Panc1 (cell line): ENCODE data around the gene INS. TPM values are rescaled to one million over a fixed set of nuclear protein-coding genes. Genes with fewer than 3 reads are reported as not detected.

Source experiments
- ATAC-seq: fragments of 200-7000 bp; cut with Tn5 transposase; 2 replicates; pipeline ENCODE4 v1.9.1; 2020; ENCODE audit warnings: mild to moderate bottlenecking, moderate library complexity
- Bru-seq: library from RNA; stranded (reverse); fragments of 400-500 nt; gene quantifications from one replicate; lab custom pipeline; 2021; lab: Mats Ljungman, UMichigan
- BruChase-seq, 2 experiments: library from RNA; stranded (reverse); fragments of 400-500 nt; gene quantifications; one replicate each; lab custom pipeline; 2021; lab: Mats Ljungman, UMichigan
- BruUV-seq: library from RNA; stranded (reverse); fragments of 400-500 nt; replicated peaks from 2 replicates; lab custom pipeline; 2021; lab: Mats Ljungman, UMichigan
- CTCF ChIA-PET: fragments of 300-600 bp; sonication (Branson Sonifier 250); formaldehyde crosslinking; loops from one replicate; lab custom pipeline; 2022; ENCODE audit warnings: antibody characterized with exemption; lab: Charles Lee
- POLR2A ChIA-PET: fragments of 300-600 bp; sonication (Branson Sonifier 250); formaldehyde crosslinking; loops from one replicate; lab custom pipeline; 2022; ENCODE audit warnings: antibody characterized with exemption; lab: Charles Lee
- DNase-seq: peaks from one replicate; pipeline ENCODE4 v3.0.0-alpha.2; 2010; ENCODE audit warnings: low read depth, low spot score
- H3K27ac ChIP-seq: 2 replicates; pipeline ENCODE4 v1.5.1; 2011; ENCODE audit warnings: mild to moderate bottlenecking, low read length, inconsistent platforms
- H3K27me3 ChIP-seq: fragments of 200-500 bp; sonication (Bioruptor generic); 2 replicates; pipeline ENCODE4 v1.6.0; 2014; ENCODE audit warnings: low read length, inconsistent platforms; ENCODE audit not compliant: control insufficient read depth, insufficient read depth
- H3K36me3 ChIP-seq: fragments of 200-500 bp; sonication (Bioruptor generic); 2 replicates; pipeline ENCODE4 v1.5.1; 2014; ENCODE audit warnings: inconsistent platforms, mild to moderate bottlenecking, low read length, moderate library complexity; ENCODE audit not compliant: control insufficient read depth, insufficient read depth
- H3K4me1 ChIP-seq: 2 replicates; pipeline ENCODE4 v1.5.1; 2011; ENCODE audit warnings: inconsistent platforms, mild to moderate bottlenecking, low read length, moderate library complexity; ENCODE audit not compliant: control insufficient read depth, insufficient read depth
- H3K4me3 ChIP-seq, 2 experiments: 2 replicates each; pipeline ENCODE4 v1.5.1; 2011 to 2012; ENCODE audit warnings: low read depth in 2 of 2, low read length in 2 of 2, mild to moderate bottlenecking in 2 of 2, inconsistent platforms in 1 of 2, moderate library complexity in 1 of 2
- H3K9me3 ChIP-seq: fragments of 200-500 bp; sonication (Bioruptor generic); 2 replicates; pipeline ENCODE4 v1.5.1; 2014; ENCODE audit warnings: low read depth, mild to moderate bottlenecking, inconsistent platforms, low read length, moderate library complexity; ENCODE audit not compliant: control insufficient read depth, insufficient read depth
- CTCF ChIP-seq: fragments of 450-650 bp; IDR thresholded peaks from 2 replicates; pipeline ENCODE4 v1.5.1; 2017; ENCODE audit warnings: mild to moderate bottlenecking
- POLR2AphosphoS5 ChIP-seq: IDR thresholded peaks from 2 replicates; pipeline ENCODE4 v1.6.1; 2012; ENCODE audit warnings: mild to moderate bottlenecking, low read depth, low read length, moderate library complexity
- SIN3A ChIP-seq: IDR thresholded peaks from 2 replicates; pipeline ENCODE4 v1.6.1; 2012; ENCODE audit warnings: low read depth, mild to moderate bottlenecking, low read length, moderate library complexity, borderline replicate concordance; ENCODE audit not compliant: insufficient read depth
- TCF7L2 ChIP-seq: IDR thresholded peaks from 2 replicates; pipeline ENCODE4 v1.6.1; 2011; ENCODE audit warnings: mild to moderate bottlenecking, low read depth, low read length, inconsistent platforms
- in situ Hi-C: cut with HindIII; loops from 2 replicates; pipeline ENCODE4 v1.10.0; 2016; ENCODE audit warnings: low sequenced_read_pairs, low pct_unique_long_range_greater_than_20kb
- intact Hi-C: fragments of 100-400 bp; cut with micrococcal nuclease; formaldehyde crosslinking; loops from one replicate; pipeline ENCODE4 v1.10.0; 2022; ENCODE audit not compliant: unreplicated experiment
- long read RNA-seq: library from polyadenylated mRNA; unstranded; transcript quantifications from one replicate; pipeline ENCODE4 v2.0.0, GENCODE V29; 2021; ENCODE audit not compliant: unreplicated experiment
- polyA plus RNA-seq: library from polyadenylated mRNA; unstranded; fragments of >200 nt; gene quantifications from one replicate; pipeline ENCODE4 v1.2.1, GENCODE V29; 2012; ENCODE audit warnings: missing spikeins; ENCODE audit not compliant: insufficient read length
- total RNA-seq: library from RNA; stranded (reverse); gene quantifications from one replicate; pipeline ENCODE4 v1.2.1, GENCODE V29; 2021; ENCODE audit not compliant: unreplicated experiment
- TF ChIP-seq, protein P1 (sequence below), 2 experiments: IDR thresholded peaks; 2 replicates each; pipeline ENCODE4 v1.6.1; 2011 to 2012; ENCODE audit warnings: low read depth in 2 of 2, control low read depth in 1 of 2, low read length in 1 of 2, mild to moderate bottlenecking in 1 of 2, moderate library complexity in 1 of 2; ENCODE audit not compliant: insufficient read depth in 1 of 2

INS gene
- total RNA-seq (not detected), Bru-seq, nascent RNA (not detected), BruChase-seq, experiment 1, labeled RNA remaining after a 2-hour chase (not detected), BruChase-seq, experiment 2, labeled RNA remaining after a 6-hour chase (not detected)
- not detected for polyA plus RNA-seq
- long read RNA-seq: 0 reads

- TF ChIP-seq, protein P1, sequence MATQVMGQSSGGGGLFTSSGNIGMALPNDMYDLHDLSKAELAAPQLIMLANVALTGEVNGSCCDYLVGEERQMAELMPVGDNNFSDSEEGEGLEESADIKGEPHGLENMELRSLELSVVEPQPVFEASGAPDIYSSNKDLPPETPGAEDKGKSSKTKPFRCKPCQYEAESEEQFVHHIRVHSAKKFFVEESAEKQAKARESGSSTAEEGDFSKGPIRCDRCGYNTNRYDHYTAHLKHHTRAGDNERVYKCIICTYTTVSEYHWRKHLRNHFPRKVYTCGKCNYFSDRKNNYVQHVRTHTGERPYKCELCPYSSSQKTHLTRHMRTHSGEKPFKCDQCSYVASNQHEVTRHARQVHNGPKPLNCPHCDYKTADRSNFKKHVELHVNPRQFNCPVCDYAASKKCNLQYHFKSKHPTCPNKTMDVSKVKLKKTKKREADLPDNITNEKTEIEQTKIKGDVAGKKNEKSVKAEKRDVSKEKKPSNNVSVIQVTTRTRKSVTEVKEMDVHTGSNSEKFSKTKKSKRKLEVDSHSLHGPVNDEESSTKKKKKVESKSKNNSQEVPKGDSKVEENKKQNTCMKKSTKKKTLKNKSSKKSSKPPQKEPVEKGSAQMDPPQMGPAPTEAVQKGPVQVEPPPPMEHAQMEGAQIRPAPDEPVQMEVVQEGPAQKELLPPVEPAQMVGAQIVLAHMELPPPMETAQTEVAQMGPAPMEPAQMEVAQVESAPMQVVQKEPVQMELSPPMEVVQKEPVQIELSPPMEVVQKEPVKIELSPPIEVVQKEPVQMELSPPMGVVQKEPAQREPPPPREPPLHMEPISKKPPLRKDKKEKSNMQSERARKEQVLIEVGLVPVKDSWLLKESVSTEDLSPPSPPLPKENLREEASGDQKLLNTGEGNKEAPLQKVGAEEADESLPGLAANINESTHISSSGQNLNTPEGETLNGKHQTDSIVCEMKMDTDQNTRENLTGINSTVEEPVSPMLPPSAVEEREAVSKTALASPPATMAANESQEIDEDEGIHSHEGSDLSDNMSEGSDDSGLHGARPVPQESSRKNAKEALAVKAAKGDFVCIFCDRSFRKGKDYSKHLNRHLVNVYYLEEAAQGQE (IDR thresholded peaks at IDR 0.05; ENCODE audit: insufficient read depth in 1 of 2, low read depth in 2 of 2, low read length in 1 of 2): no peak
- TF ChIP-seq POLR2AphosphoS5 (no peak), TCF7L2 (no peak), CTCF (no peak), SIN3A (no peak)
- Histone ChIP-seq H3K4me1 (peaks cover 4% of the 10 kb centered on the region), H3K27me3 (no peaks in the 10 kb centered on the region), H3K27ac (no peak within 1 kb of the TSS), H3K9me3 (no peaks in the 10 kb centered on the region), H3K36me3 (no peaks in the 10 kb centered on the region), H3K4me3 (no peak within 1 kb of the TSS)
- ChIA-PET POLR2A (interaction anchor here (0.7 kb wide), 1 partner anchor 193 kb away, joined by 3 read pairs; no protein-coding TSS in a partner anchor), CTCF (interaction anchor here (1.1 kb wide), 1 partner anchor 278 kb away, joined by 4 read pairs; no protein-coding TSS in a partner anchor)
- BruUV-seq: no TSS peak
- in situ Hi-C loops: no loop called here
- ATAC-seq (no peak), DNase-seq (no peak)
- intact Hi-C loops: no loop called here
Measured at GRCh38 chr11:2160736-2161259, at the start of gene INS. Gene INS (minus strand): TSS chr11:2161209. CDS start chr11:2160971, 238 bp downstream.

- Histone ChIP-seq H3K27ac (no peak overlapping the region), H3K27me3 (no peaks in the 10 kb centered on the region), H3K9me3 (no peaks in the 10 kb centered on the region), H3K4me1 (no peaks in the 10 kb centered on the region), H3K4me3 (no peak overlapping the region), H3K36me3 (no peaks in the 10 kb centered on the region)
- TF ChIP-seq, protein P1 (IDR thresholded peaks at IDR 0.05; ENCODE audit: insufficient read depth in 1 of 2, low read depth in 2 of 2, low read length in 1 of 2): no peak
- TF ChIP-seq CTCF (no peak), SIN3A (no peak), TCF7L2 (no peak), POLR2AphosphoS5 (no peak)
- POLR2A ChIA-PET: no interaction called here
- no peak for DNase-seq
- CTCF ChIA-PET: no interaction called here
- in situ Hi-C loops: no loop called here
- ATAC-seq: no peak
- intact Hi-C loops: no loop called here
- BruUV-seq: no TSS peak
Measured at GRCh38 chr11:2210366-2211112, 49.5 kb upstream of the INS start.
